Psoas muscle (tissue), 8 donors: ENCODE results near the gene SULT1A4. TPM values are rescaled to one million over a fixed set of nuclear protein-coding genes. Genes with fewer than 3 reads are reported as not detected.
A peak's percentile ranks its signal among the peaks of the same experiment; 100 is the strongest.
"Not testable (repeated sequence)": the region's sequence is repeated elsewhere in the genome, so short reads cannot be mapped to it uniquely, and the experiment has no call there.

Source experiments
- ATAC-seq, 4 donors: fragments of 200-7000 bp; cut with Tn5 transposase; one replicate each; pipeline ENCODE4 v1.9.1; 2020; ENCODE audit warnings: moderate library complexity in 3 of 4, mild to moderate bottlenecking in 2 of 4
- DNase-seq, 2 donors: peaks; one replicate each; pipeline ENCODE4 v3.0.0-alpha.2; 2020
- H3K27ac ChIP-seq: fragments of 200-600 bp; one replicate; pipeline ENCODE4 v1.8.0; 2022
- H3K27me3 ChIP-seq, 3 donors: fragments of 200-600 bp in 1 of 3; one replicate each; pipeline versions ENCODE4 v1.6.1 to v1.8.0; 2013 to 2022; ENCODE audit warnings: low read length in 2 of 3, mild to moderate bottlenecking in 2 of 3, moderate library complexity in 1 of 3; ENCODE audit not compliant: insufficient read depth in 3 of 3
- H3K36me3 ChIP-seq, 2 donors: fragments of 200-600 bp in 1 of 2; one replicate each; pipeline versions ENCODE4 v1.6.1 to v1.8.0; 2013 to 2022; ENCODE audit warnings: low read depth in 1 of 2, mild to moderate bottlenecking in 1 of 2, moderate library complexity in 1 of 2; ENCODE audit not compliant: insufficient read depth in 1 of 2
- H3K4me1 ChIP-seq: fragments of 200-600 bp; one replicate; pipeline ENCODE4 v1.8.0; 2022
- H3K4me3 ChIP-seq: fragments of 200-600 bp; one replicate; pipeline ENCODE4 v1.8.0; 2022; ENCODE audit warnings: mild to moderate bottlenecking
- H3K9me3 ChIP-seq: fragments of 200-600 bp; one replicate; pipeline ENCODE4 v1.8.0; 2022
- WGBS, 3 donors: extraction: QIAGEN DNeasy Blood & Tissue Kit; methylation state at CpG; one replicate each; pipeline versions ENCODE4 v1.1.6 to v1.1.7; 2013; 5-methylcytosine and 5-hydroxymethylcytosine counted together
- intact Hi-C, 2 donors: fragments of 100-400 bp; cut with DNase I; formaldehyde crosslinking; loops; one replicate each; pipeline versions ENCODE4 v1.11.0 to v1.14.2; 2022
- long read RNA-seq, 2 donors: library from polyadenylated mRNA; unstranded; transcript quantifications; one replicate each; pipeline ENCODE4 v2.0.0, GENCODE V29; 2021
- polyA plus RNA-seq, 3 donors: library from polyadenylated mRNA; stranded (reverse); fragments of 200-250 nt; gene quantifications; one replicate each; pipeline ENCODE4 v1.2.3, GENCODE V29; 2013
- total RNA-seq, 4 donors: library from RNA; stranded (reverse); fragmentation: NEBNext Ultra II Directional in 2 of 4; extraction: Animal tissue kit (Norgen Biotek cat#: 25700) in 2 of 4; gene quantifications; one replicate each; pipeline versions ENCODE4 v1.2.1 to v1.2.4, GENCODE V29; 2021 to 2023
- donor health status: healthy with polysubstance abuse.
- donor health status: DM: no; HTN: no; CAD: no; lungs with moderate emphysema.
- donor health status: Bipolar disorder and iron deficiency.
- donor health status: healthy.
- donor health status: DM: yes; HTN: yes; CAD: no.
- donor health status: DM: no; HTN: no; CAD: no.
- donor health status: DM: no; HTN: no; CAD: no.
- donor health status: DM: yes; HTN: yes; CAD: no.

Gene SULT1A4
- total RNA-seq: 1 to 10 TPM in 3 of 4 donors, not detected in 1; 2.1 to 8.3 (median 5.7) TPM
- 1 to 10 TPM; 6.1 to 9.1 (median 8.1) TPM for polyA plus RNA-seq
- long read RNA-seq, donor 1: 0 reads
- long read RNA-seq, donor 2, partial matches to known transcripts: 0 of 2 reads
- long read RNA-seq, donor 2, other reads (novel, unspliced or antisense): 1 of 2 reads

DNA sequence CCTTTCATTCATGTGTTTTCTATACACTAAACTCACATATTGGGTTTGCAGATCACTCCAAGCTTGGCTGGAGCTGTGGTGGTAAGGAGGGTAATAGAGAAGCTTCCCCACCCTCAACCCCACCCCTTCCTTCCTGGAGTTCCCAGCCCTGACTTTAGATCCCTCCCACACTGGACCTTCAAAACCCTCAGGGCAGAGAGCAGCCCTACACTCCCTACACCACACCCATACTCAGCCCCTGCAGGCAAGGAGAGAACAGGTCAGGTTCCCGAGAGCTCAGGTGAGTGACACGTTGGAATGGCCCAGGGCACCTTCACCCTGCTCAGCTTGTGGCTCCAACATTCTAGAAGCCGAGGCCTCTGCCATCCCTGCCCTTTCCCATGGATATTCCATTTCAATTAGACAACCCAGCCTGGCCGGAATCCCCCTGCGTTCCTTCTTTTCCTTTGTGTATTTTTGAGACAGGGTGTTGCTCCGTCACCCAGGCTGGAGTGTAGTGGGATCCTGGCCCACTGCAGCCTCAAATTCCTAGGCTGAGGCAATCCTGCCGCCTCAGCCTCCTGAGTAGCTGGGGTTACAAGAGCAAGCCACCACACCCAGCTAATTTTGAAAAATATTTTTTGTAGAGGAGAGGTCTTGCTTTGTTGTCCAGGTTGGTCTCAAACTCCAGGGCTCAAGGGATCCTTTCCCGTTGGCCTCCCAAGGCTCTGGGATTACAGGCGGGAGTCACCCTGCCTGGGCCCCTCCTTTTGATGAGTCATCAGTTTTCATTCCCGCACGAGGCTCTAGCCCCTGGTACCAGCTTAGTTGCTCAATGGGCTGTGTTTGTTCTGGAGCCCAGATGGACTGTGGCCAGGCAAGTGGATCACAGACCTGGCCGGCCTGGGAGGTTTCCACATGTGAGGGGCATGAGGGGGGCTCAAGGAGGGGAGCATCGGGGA is at the start of gene SULT1A4:
TSS of gene SULT1A4 (plus strand) at position 208 of the 941 bp plus-strand sequence. CDS start 1,473 bp downstream, outside the sequence.
- H3K9me3 ChIP-seq, intact Hi-C loops: not testable (repeated sequence)
- no CpG with 5 or more reads among the region's 13 CpGs for WGBS, 3 donors

DNA sequence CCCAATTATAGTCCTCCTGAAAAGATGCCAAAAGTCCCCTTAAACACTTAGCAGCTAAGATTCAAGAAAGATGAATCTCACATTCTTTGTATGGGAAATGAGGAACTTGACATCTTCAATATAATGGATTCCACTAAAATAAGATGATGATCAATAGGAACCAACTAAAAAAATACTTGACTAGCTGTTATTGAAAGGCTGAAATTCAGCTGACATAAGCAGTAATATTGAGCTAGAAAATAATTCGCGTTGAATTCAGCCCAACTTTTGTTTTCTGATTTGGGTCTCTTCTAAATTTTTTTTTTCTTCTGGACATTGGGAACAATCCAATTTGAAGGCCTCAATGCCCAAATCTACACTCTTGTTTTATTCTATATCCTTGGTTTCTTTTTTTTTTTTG is 36.1 kb upstream of the SULT1A4 start:
- H3K4me3 ChIP-seq, ATAC-seq, DNase-seq, H3K27ac ChIP-seq, H3K4me1 ChIP-seq, H3K9me3 ChIP-seq, H3K27me3 ChIP-seq, intact Hi-C loops: not testable (repeated sequence)
- H3K36me3 ChIP-seq: peaks cover 0 to 11% of the 10 kb centered on the region in 2 donors
- WGBS, 3 donors: 94 to 100% (median 100%) methylated on average over 2 of the region's 2 CpGs

More for the DNA sequence above, at the start of gene SULT1A4:
- not testable (repeated sequence) for H3K4me1 ChIP-seq, H3K4me3 ChIP-seq, DNase-seq, H3K27me3 ChIP-seq, H3K36me3 ChIP-seq, H3K27ac ChIP-seq
- peak; percentile 45 to 60 (median 52) for ATAC-seq

DNA sequence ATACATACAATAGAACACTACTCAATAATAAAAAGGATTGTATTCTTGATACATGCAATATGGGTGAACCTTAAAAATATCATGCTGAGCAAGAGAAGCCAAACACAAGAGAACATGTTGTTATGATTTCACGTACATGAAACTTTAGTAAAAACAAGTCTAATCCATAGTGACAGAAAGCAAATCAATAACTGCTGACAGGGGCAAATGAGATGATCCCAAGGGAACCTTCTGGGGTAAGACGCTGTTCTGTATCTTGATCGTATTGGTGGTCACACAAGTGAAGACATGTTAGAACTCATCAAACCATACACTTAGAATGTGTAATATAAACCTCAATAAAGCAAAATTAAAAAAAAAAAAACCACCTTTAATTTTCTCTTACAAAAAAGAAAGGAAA is 34.3 kb upstream of the SULT1A4 start:
- DNase-seq, H3K27ac ChIP-seq, intact Hi-C loops, ATAC-seq, H3K4me3 ChIP-seq, H3K4me1 ChIP-seq, H3K27me3 ChIP-seq, H3K9me3 ChIP-seq: not testable (repeated sequence)
- 96 to 100% (median 97%) methylated on average over 3 of the region's 3 CpGs for WGBS, 3 donors
- peaks cover 0 to 11% of the 10 kb centered on the region in 2 donors for H3K36me3 ChIP-seq

DNA sequence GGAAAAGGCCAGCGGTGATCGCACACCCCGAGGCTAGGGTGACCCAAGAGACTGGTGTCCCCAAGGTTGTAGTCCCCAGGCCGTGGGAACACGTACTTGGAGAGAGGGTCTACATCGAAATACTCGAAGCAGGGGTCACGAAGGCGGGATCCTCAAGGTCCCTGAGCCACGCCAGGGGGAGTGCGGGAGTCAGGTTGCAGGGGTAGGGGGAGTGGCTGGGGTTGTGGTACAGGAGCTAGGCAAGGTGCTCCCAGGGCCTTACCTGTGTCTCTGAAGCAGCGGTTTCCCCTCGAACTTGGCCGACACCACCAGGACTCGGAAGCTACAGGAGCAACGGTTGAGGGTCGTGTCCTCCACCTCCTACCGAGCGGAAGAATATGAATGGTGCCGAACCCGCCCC is 6.0 kb upstream of the SULT1A4 start:
- H3K36me3 ChIP-seq, DNase-seq, H3K9me3 ChIP-seq, H3K27me3 ChIP-seq, intact Hi-C loops, H3K4me1 ChIP-seq, H3K27ac ChIP-seq, H3K4me3 ChIP-seq: not testable (repeated sequence)
- no CpG with 5 or more reads among the region's 21 CpGs for WGBS, 3 donors
- ATAC-seq: peak; percentile 10 to 28 (median 14)

DNA sequence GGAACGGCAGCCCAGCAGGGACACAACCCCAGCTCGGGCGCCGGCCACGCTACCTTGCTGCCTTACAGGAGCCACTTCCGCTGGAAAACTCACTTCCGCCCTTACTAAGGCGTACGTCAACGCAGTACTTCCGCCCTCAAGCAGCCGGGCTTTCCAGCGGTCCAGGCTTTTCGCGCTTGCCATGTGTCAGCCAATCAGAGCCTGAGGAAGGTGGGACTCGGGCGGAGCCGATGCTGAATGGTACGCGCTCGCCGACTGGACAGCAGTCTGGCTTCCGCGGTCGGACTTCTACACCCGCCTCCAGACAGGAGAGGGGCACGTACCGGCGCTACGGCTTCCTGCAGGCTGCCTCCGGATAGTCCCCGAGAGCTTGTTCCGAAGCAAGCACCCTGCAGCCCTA is 5.4 kb upstream of the SULT1A4 start, which contains the start of the genes BOLA2 and SLX1B:
TSS of gene BOLA2 (minus strand) at position 83 of the 400 bp plus-strand sequence. CDS start 98 bp downstream, outside the sequence.
TSS of gene SLX1B (plus strand) at position 265 of the 400 bp plus-strand sequence.
- WGBS, 3 donors: no CpG with 5 or more reads among the region's 33 CpGs
- H3K4me1 ChIP-seq, H3K27ac ChIP-seq, H3K4me3 ChIP-seq, DNase-seq, H3K36me3 ChIP-seq, intact Hi-C loops, H3K27me3 ChIP-seq, H3K9me3 ChIP-seq: not testable (repeated sequence)
- peak; percentile 94 to 96 (median 95) for ATAC-seq

DNA sequence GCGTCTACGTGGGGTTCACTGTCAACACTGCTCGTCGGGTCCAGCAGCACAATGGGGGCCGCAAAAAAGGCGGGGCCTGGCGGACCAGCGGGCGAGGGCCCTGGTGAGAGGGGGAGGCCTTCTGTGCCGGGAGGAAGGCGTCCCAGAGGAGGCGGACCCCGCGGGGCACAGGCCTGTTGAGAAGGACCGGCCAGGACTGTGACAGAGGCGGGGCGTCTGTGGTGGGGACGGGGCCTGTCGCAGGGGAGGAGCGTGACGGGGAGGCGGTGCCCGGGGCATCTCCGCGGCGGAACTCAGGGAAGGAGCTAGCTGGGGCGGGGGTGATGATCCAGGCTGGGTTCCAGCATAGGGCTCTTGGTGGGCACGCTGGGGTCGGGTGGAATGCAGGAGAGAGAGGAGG is 4.9 kb upstream of the SULT1A4 start:
- H3K9me3 ChIP-seq, DNase-seq, H3K4me1 ChIP-seq, H3K4me3 ChIP-seq, H3K27ac ChIP-seq, H3K36me3 ChIP-seq, H3K27me3 ChIP-seq, intact Hi-C loops: not testable (repeated sequence)
- ATAC-seq: peak; percentile 55 to 70 (median 64)
- no CpG with 5 or more reads among the region's 29 CpGs for WGBS, 3 donors

DNA sequence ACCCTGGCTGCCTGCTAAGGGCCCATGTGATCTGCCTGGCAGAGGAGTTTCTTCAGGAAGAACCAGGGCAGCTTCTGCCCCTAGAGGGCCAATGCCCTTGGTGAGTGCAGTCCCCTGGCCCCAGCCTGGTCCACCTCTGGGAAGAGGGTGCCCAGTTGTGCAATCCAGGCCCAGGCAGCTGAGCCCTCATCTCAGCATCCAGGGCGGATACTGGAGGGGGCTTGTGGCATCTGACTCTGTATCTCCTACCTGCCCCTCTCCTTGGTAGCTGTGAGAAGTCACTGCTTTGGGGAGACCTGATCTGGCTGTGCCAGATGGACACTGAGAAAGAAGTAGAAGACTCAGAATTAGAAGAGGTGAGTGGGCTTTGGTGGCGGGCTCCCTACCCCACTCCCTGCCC is 2.1 kb upstream of the SULT1A4 start:
- H3K27me3 ChIP-seq, H3K27ac ChIP-seq, H3K9me3 ChIP-seq, H3K4me1 ChIP-seq, intact Hi-C loops, DNase-seq, H3K4me3 ChIP-seq, H3K36me3 ChIP-seq, ATAC-seq: not testable (repeated sequence)
- WGBS, 3 donors: 91 to 100% (median 100%) methylated on average over 1 of the region's 2 CpGs

DNA sequence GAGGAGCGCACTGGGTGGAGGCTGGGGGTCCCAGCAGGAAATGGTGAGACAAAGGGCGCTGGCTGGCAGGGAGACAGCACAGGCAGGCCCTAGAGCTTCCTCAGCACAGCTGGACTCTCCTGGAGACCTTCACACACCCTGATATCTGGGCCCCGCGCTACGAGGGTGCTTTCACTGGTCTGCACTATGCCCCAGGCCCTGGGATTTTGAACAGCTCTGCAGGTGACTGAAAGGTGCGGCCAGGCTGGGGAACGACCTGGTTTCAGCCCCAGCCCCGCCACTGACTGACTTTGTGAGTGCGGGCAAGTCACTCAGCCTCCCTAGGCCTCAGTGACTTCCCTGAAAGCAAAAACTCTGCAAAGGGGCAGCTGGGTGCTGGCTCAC is 926 bp downstream of the SULT1A4 start:
- H3K27me3 ChIP-seq, H3K27ac ChIP-seq, H3K9me3 ChIP-seq, H3K4me3 ChIP-seq, H3K36me3 ChIP-seq, H3K4me1 ChIP-seq, intact Hi-C loops, DNase-seq: not testable (repeated sequence)
- ATAC-seq: peak in 3 of 4 donors; percentile 1 to 7 (median 2)
- no CpG with 5 or more reads among the region's 9 CpGs for WGBS, 3 donors

DNA sequence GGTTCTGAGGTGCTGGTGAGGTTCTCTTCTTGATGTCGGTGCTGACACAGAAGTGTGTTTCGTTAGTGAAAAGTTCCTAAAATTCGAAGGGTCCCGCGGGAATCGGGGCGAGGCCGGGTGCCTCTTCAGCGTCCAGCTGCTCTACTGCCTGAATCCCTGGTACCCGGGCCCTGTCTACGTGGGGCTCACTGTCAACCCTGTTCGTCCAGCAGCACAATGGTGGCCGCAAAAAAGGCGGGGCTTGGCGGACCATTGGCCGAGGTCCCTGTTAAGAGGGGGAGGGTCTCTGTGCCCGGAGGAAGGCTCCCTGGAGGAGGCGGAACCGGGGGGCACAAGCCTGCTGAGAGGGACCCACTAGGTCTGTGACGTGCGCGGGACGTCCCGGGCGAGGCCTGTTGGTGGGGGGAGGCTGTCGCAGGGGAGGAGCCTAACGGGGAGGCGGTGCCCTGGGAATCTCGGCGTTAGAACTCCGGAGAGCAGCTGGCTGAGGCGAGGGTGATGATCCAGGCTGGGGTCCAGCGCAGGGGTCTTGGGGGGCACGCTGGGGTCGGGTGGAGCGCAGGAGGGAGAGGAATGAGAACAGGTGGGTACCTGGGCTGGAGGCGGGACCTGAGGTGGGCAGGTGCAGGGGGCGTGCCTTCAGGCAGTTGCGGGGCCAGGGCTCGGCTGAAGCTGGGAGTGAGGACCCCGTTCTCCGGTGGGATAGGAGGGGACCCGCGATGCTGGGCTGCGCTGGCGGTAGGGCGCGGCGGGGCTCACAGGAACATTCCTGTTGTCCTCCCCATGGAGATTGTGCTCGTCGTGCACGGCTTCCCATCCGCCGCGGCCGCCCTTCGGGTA is 6.5 kb downstream of the SULT1A4 start:
- H3K36me3 ChIP-seq, intact Hi-C loops, H3K9me3 ChIP-seq, DNase-seq, H3K4me3 ChIP-seq, H3K4me1 ChIP-seq, H3K27me3 ChIP-seq, H3K27ac ChIP-seq: not testable (repeated sequence)
- no CpG with 5 or more reads among the region's 57 CpGs for WGBS, 3 donors
- ATAC-seq: peak; percentile 27 to 57 (median 42)

DNA sequence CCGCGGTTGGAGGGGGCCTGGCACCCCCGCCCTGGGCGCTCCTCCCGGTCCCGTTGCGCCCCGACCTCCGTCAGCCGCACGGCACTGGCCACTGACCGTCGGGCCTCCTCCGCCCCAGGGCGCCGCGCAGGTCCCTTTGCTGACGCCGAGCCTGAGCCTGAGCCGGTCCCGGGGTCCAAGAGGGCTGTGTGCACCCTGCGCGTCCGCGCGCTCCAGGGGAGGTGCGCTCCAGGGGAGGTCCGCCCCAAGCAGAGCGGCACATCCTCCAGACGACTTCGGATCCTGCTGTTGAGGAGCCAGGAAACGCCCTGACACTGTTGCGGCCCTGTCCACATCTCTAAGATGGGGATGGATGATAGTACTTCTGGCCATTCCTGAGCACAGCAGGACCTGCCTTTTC is 7.2 kb downstream of the SULT1A4 start:
- H3K36me3 ChIP-seq, H3K4me3 ChIP-seq, DNase-seq, H3K4me1 ChIP-seq, H3K27me3 ChIP-seq, H3K9me3 ChIP-seq, H3K27ac ChIP-seq, intact Hi-C loops: not testable (repeated sequence)
- WGBS, 3 donors: no CpG with 5 or more reads among the region's 33 CpGs
- peak in 1 of 4 donors; percentile 23 for ATAC-seq
